SIG-M5 treated with dmso at 0.1 percent for 504 hours (cell line): ENCODE results near the gene ZNF24.

Experiments used
- DNase-seq: peaks from one replicate; lab custom pipeline; 2025; ENCODE audit not compliant: unreplicated experiment; lab: John Stamatoyannopoulos, UW

Gene ZNF24

DNA sequence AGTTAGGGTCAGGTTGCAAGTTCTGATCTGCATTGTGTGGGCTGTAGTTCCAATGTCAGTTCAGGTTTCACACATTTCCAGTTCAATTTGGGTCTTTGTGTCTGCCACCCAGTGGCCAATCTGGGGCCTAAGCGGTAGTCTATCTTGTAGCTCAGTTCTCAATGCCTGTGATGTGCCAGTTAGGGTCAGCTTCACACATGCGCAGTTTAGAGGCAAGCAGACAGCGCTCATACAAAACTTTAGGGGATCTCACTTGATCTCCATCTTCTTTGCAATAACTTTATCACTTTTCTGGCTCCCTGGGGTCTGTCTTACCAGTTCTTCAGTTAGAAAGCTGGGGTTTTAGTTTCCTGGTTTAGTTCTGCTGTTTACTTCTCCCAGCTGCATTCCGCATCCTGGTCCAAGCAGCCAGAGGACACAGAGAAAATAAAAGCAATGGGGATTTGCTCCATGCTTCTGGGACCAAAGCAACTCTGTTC, 11.0 kb upstream of the ZNF24 start:
- DNase-seq = peak; percentile 85

DNA sequence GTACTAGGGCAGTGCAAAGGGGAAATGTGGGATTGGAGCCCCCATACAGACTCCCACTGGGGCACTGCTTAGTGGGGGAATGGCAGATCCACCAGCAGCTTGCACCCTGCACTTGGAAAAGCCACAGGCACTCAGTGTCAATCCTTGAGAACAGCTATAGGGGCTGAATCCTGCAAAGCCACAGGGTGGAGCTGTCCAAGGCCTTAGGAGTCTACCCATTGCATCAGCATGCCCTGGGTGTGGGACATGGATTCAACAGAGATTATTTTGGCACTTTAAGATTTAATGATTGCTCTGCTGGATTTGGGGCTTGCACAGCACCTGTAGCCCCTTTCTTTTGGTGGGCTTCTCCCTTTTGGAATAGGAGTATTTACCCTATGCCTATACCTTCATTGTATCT, 8.6 kb upstream of the ZNF24 start:
- DNase-seq = no peak

DNA sequence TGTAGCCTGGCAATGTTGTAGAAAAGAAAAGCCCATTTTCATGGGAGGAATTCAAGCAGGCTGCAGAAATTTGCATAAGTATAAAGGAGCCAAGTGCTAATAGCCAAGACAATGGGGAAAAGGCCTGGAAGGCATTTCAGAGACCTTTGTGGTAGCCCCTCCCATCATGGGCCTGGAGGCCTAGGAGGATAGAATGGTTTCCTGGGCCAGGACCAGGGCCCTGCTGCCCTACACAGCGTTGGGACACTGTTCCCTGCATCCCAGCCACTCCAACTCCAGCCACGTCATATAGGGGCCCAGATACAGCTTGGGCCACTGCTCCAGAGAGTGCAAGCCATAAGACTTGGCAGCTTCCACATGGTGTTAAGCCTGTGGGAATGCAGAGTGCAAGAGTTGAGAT, 8.1 kb upstream of the ZNF24 start:
- no peak for DNase-seq

DNA sequence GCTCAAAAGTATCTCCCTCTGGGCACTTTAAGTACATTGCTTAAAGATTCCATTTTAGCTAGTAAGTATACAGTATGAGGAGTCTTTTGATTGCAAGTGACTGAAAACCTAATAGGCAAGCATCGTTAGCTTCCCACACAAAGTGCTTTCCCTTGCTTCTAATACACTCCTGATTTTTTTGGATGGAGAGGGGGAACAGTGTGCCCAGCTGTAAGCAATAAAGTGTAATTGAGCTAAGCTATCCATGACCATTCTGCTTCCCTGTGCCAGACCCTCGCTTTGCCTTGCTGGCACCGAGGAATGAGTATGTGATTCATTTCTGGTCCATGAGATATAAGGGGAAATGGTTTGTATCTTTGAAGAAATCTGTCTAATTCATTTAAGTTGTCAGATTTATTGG, 3.8 kb upstream of the ZNF24 start:
- no peak for DNase-seq

DNA sequence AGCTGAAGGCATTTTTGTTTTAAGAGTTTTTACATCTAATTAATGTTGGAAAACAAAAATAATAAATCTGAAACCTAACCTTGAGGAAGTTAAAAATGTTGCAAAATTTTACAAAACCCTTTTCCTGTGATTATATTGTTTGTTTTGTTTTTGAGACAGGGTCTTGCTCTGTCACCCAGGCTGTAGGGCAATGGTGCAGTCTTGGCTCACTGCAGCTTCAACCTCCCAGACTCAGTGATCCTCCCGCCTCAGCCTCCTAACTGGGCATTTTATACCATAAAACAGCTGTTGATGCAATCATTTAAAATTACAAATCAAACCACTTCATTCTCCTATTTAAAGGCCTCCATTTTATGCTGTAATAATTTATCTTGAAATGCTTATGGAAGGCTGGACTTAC, 1.7 kb upstream of the ZNF24 start:
- DNase-seq = no peak

DNA sequence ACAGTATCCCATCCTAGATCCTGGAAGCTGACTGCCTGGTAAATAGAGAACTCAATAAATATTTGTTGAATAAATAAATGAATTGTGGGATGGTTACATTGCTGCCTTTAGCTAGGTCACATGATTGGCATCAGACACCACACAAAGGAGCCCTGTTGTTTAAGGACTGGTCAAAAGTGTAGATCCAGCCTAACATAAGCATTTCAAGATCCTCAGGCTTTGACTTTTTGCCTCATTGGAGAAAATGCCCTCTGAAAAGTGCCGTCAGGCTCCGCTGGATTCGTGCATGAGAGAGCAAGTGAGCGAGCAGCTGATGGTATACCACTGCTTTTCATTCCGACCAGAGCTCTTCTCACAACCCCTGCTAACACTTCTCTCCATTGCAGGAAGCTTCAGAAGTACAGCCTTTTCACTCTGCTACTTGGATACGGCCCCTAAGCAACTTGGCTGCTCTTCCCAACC, 1.3 kb upstream of the ZNF24 start:
- no peak for DNase-seq

DNA sequence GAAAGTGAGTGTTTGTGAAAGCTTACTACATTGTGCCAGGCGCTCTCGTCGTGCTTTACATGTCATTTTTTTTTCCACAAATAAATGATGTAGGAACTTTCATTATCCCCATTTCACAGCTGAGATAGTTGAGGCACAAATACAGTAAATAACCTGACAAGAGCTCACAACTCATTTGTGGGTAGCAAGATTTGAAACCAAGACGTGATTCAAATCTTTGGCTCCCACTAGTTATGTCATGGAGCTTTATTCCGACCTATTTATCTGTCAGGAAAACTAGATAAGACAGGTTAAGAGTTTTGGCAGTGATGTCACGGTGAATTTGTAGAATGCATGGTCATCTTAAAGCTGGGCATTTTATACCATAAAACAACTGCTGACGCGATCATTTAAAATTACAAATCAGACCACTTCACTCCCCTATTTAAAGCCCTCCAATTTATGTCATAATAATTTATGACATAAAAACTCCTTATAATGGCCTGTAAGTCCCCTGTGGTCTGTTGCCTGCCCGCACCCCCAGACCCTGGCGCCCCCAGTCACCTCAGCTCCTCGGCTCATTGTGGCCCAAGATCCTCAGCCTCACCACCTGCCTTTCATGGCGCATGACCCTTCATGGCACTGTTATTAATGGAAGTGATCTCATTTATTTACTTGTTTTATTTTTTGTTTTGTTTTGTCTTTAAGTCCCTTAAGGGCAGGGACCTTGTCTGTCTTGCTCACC, 678 bp upstream of the ZNF24 start:
- no peak for DNase-seq

DNA sequence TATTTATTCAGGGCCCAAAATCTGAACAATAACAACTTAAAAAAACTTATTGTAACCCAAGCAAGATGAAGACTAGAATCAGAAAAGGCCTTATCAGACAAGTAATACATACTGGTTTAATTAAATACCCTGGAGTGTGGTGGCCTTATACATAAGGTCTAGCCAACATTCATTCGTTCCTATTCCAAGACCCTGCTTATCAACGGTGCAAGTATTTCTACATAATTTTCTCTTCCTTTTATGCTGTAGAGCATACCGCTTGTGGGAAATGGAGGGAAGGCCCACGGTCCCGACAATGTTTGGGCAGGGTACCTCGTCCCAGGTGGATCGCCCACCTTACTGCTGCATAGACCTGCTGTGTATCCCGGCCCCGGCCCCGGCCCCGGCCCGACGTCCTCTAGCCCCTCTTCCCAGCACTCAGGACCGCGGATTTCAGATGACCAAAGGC, 708 bp downstream of the ZNF24 start:
- DNase-seq = no peak

DNA sequence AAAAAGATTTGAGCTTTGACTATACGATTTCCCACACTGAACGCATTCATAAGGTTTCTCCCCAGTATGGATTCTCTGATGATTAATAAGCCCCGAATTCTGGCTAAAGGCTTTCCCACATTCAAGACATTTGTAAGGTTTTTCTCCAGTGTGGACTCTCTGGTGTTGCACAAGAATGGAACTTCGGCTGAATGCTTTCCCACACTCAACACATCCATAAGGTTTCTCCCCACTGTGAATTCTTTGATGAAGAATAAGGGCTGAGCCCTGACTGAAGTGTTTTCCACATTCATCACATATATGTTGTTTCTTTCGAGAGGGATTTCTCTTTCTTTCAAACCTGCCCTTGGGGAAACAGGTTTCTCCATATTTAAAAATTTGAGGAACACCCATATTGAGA, 6.9 kb downstream of the ZNF24 start:
- no peak for DNase-seq

DNA sequence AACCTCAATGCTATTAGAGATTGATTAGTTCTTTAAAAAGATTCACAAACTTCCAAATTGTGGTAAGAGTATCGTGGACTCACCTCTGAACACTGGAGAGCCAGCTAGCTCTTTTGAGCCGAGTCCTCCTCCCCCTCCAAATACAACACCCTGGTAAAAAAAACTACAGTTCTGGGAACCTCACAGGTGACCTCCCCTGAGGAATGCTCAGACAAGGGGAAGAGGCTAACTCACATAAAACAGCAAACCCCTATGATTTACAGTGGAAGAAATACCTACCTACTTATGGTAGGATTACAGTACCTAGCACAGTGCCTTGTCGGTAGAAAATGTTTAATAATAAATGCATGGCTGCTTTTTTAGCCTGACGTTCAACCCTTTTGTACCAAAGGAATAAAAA, 8.4 kb downstream of the ZNF24 start:
- DNase-seq = no peak

DNA sequence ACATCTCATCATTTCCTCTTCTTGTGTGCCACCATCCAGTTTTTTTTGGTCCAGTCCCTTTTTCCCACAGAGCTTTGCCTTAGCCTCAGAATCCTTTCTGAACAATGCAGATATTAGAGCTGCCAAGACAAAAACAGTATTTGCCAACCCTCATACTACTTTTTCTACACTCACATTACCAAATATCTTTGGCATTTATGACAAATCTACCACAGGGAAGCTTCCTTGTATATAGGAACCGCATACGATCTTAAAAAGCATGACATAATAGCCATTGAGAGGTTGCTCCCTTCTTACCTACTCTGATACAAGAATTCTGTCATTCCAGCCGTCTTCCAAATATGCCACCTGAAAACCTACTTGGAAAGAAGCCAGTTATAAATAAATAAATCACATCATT, 9.4 kb downstream of the ZNF24 start:
- DNase-seq = no peak

DNA sequence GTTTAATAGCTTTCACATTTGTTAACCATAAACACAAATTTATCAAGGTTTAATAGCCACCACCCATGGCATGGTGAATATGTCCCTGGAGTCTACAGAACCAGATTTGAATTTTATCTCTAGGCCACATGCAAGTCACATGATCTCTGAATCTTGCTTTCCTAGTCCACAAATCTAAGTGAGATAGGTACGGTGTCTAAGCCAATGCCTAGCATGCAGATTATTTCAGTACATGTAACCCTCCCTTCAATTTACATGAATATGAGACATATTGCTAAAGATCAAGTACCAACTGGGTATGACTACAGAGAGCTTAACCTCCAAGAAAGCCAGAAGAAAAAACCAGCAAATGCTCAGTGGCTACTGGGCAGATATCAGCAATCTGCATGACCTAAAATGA, 10.0 kb downstream of the ZNF24 start:
- DNase-seq = no peak

DNA sequence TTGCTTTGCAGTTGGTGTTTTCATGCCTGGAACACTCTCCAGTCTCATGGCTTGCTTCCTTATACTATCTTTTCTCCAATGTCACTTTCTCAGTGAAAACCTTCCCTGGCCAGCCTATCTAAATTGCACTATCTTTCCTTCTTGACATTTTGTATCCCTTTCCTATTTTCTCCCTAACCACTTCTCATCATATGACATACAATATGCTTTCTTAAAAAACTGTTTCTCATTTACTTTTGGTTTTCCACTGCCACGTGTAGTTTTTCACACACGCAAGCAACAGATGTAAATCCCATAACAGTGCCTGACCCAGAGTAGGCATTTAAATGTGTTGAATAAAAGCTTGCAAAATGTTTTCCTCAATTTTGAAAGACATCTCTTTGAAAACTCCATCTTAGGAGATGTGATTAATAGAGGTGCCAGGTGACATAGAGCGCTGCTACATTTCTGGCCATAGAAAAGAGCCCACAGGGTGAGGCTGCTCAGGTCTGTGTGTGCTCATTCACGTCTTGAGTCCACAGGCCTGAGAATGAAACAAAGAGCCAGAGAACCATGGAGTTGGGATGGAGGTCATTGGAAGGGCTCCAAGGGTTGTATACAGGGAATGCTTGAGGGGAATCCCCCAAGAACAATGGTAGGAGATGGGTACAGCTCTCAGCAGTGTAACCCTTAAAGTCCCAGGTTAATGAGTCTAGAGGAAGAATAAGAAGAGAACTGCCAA, 12.7 kb downstream of the ZNF24 start:
- no peak for DNase-seq

DNA sequence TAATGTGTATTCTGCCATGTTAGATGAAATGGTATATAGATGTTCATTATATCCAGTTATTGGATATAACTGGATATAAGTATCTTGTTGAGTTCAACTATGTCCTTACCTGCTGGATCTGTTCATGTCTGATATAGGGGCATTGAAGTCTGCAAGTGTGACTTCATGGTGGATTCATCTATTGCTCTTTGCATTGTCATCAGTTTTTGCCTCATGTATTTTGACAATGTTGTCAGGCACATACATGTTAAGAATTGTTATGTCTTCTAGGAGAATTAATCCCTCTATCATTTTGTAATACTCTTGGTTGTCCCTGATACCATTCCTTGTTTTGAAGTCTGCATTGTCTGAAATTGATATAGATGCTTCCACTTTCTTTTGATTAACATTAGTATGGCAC, 15.4 kb downstream of the ZNF24 start:
- DNase-seq = no peak

DNA sequence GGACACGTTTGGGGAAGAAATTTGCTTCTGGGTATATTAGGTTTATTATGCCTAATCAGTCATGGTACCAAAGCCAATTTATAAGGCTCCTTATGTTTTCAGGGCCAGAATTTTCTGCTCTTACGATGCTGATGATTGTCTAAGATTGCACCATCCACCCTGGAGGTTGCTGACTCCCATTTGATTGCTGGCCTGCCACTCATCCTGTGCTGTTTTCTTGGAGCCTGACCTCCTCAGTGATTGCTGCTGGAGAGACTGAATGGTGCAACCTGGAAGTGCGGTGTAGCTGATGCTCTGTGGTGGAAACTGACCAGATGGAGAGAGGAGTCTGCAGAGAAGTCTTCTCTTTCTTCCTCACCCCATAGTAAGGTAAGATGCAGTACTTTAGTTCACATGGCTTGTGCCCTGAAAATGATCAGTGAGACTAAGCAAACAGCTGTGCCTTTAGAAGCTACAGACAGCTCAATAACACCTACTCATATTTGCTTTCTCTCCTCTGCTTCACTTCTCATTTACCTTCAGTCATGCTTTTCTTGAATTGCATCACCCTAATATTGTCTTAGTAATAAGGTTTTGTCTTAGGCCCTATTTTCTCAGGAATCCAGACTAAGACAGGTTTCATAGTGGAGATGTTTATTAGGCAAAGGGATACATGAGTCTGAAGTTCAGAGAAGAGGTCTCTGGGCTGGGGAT, 17.4 kb downstream of the ZNF24 start:
- no peak for DNase-seq

DNA sequence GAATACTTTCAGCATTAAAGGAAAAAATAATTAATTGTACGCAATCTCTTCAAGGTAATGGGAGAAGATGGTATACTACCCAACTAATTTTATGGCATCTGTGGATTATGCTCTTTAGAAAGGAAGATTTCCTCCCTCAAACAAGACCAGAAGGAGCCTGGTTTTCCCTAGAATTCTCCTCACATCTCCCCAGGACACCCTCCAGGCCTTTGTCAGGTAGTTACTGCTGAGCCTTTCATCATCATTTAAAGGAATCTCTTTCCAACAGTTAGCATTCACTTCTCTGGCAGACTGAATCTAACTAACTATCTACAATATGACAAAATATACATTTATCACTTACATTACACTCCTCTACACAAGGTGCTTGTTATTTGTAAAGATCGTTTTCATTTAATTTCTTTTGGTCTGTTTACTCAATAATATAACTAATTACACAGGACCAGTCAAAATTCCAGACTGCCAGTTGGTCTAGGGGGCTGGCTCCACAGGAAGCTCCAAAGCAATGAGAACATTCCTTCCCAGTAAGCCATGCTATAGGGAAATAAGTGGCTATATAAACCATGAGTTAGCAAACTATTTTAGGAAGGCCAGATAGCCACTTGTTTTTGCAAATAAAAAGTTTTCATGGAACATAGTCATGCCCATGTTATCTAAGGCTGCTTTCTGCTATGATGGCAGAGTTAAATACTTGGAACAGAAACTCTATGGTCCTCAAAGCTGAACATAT, 19.1 kb downstream of the ZNF24 start:
- DNase-seq = no peak

DNA sequence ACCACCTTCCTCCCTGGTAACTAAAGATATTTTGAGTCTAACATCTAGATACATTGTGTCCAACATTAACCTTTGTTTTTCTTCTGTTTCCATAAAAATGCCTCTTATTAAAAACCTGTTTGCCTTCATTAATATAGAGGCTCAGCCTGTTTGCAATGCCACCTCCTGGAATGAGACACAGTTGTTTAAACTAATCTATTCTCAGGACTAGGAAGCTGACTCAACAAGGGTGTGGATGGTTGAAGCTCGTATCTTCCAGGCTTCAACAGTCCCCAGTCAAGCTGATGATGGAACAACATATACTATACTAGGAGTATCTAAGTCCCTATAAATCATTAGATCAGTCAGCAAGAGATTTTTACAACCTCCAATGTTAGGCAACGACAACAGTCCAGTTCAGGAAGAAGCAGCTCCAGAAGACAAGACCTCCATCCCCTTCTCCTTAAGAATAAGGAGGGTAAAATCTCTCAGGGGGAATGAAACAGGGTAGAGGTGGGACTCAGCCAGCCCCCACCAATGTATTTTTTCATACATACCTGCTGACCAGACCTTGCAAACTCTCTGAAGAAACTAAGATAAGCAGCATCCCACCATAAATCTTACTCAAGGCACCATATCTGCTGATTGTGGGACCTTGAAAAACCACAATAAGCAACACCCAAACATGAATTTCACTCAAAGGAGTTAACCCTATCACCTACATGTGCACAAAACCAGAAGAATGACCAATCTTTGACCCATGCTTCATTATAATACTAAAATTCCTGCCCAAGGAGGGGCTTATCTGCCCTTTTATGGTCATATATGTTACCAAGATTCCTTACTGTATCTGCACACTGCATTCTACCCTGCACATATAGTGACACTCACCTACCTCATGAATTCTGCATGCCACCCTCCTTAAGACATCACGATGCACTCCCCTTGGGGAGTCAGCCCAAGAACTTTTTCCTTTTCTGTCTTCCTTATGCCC, 21.4 kb downstream of the ZNF24 start:
- no peak for DNase-seq

DNA sequence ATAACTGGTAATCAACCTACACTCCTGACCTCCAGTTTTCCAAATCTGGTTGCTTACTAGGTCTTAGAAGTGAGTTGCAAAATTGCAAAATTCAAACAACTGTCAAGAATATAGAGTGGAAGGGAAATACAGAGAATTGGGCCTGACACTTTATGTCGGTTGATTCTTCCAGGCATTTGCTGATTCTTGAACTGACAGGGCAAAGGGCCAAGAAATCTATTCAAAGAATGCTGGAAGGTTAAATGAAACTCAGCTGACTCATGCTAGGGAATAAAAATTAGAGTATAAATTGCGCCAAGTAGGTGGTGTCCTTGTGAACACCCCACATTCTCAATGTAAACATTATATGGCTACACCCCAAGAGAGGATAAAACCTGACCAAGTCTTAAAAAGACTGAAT, 32.7 kb downstream of the ZNF24 start:
- no peak for DNase-seq

DNA sequence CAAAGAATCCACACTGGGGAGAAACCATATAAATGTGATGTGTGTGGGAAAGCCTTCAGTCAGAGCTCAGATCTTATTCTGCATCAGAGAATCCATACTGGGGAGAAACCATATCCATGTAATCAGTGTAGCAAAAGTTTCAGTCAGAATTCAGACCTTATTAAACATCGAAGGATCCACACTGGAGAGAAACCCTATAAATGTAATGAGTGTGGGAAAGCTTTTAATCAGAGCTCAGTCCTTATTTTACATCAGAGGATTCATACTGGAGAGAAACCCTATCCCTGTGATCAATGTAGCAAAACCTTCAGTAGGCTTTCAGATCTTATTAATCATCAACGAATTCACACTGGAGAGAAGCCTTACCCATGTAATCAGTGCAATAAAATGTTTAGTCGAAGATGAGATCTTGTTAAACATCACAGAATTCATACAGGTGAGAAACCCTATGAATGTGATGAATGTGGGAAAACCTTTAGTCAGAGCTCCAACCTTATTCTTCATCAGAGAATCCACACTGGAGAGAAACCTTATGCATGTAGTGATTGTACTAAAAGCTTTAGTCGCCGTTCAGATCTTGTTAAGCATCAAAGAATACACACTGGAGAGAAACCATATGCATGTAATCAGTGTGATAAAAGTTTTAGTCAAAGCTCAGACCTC, 37.5 kb downstream of the ZNF24 start:
- DNase-seq = no peak

DNA sequence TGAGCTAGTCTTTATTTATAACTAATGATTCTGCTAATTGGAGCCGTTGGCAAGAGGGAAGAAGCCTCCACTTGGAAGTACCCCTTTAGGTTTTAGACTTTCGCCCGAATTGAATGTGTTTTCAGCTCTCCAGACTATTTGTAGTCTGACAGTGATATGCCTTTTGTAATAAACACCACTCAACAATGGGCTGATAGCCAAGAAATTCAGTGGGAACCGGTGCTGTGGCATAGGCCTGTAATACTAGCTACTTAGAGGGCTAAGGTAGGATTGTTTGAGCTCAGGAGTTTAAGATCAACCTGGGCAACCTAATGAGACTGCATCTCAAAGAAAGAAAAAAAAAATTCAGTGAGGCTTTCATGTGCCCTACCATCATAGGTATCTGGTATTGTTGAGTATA, 40.6 kb downstream of the ZNF24 start:
- DNase-seq = no peak
